Ovary (tissue), 9 donors: ENCODE measurements around the gene CEP57. TPM values are rescaled to one million over a fixed set of nuclear protein-coding genes. Genes with fewer than 3 reads are reported as not detected.

Source experiments
- DNase-seq, 5 donors: peaks; one replicate each; pipeline ENCODE4 v3.0.0-alpha.2; 2019 to 2020
- H3K27ac ChIP-seq, 2 donors: fragments of 200-600 bp; one replicate each; pipeline versions ENCODE4 v1.5.1 to v1.8.0; 2019 to 2022
- H3K27me3 ChIP-seq: fragments of 200-600 bp; one replicate; pipeline ENCODE4 v1.8.0; 2022
- H3K36me3 ChIP-seq: fragments of 200-600 bp; sonication (generic); one replicate; pipeline ENCODE4 v1.5.1; 2019
- H3K4me1 ChIP-seq: one replicate; pipeline ENCODE4 v1.8.1; 2013; ENCODE audit warnings: mild to moderate bottlenecking, moderate library complexity; ENCODE audit not compliant: insufficient read depth
- H3K4me3 ChIP-seq: fragments of 200-600 bp; sonication (generic); one replicate; pipeline ENCODE4 v1.5.1; 2017
- H3K9me3 ChIP-seq, 2 donors: fragments of 200-600 bp in 1 of 2; sonication (generic) in 1 of 2; one replicate each; pipeline versions ENCODE4 v1.5.1 to v1.8.1; 2013 to 2019; ENCODE audit warnings: mild to moderate bottlenecking in 1 of 2, moderate library complexity in 1 of 2
- EP300 ChIP-seq: sonication (generic); formaldehyde crosslinking; IDR thresholded peaks from one replicate; pipeline ENCODE4 v1.6.1; 2017; ENCODE audit warnings: antibody characterized with exemption
- POLR2A ChIP-seq: fragments of 450-650 bp; IDR thresholded peaks from one replicate; pipeline ENCODE4 v1.6.1; 2017; ENCODE audit warnings: antibody characterized with exemption, mild to moderate bottlenecking, moderate library complexity
- WGBS, 3 donors: extraction: QIAGEN DNeasy Blood & Tissue Kit in 1 of 3; methylation state at CpG; one replicate each; pipeline versions ENCODE4 v1.1.5 to v1.1.7; 2013 to 2017; 5-methylcytosine and 5-hydroxymethylcytosine counted together
- intact Hi-C, 4 donors: fragments of 100-400 bp; cut with DNase I; formaldehyde crosslinking; loops; one replicate each; pipeline versions ENCODE4 v1.11.0 to v1.15.1; 2022 to 2023
- polyA plus RNA-seq, 2 donors: library from polyadenylated mRNA; stranded (reverse); fragments of 200-250 nt in 1 of 2; fragments of 350-450 nt in 1 of 2; fragmentation: Illumina TruSeq in 1 of 2; extraction: RNeasy Lipid Tissue Mini Kit (QIAGEN cat#74804) in 1 of 2; gene quantifications; one replicate each; pipeline ENCODE4 v1.2.3, GENCODE V29; 2013 to 2014
- total RNA-seq, 7 donors: library from RNA; depleted of rRNA in 2 of 7; stranded (reverse); fragments of >200 nt in 2 of 7; fragmentation: NEBNext Ultra II Directional in 3 of 7; extraction: Animal tissue kit (Norgen Biotek cat#: 25700) in 3 of 7; gene quantifications; one replicate each; pipeline versions ENCODE4 v1.1.0 to v1.2.4, GENCODE V29; 2016 to 2023
- TF ChIP-seq, protein P1 (sequence below), 3 donors: fragments of 450-650 bp in 2 of 3; fragments of 200-600 bp in 1 of 3; IDR thresholded peaks; one replicate each; pipeline versions ENCODE4 v1.5.1 to v1.8.0; 2016 to 2022; ENCODE audit warnings: antibody characterized with exemption in 3 of 3, mild to moderate bottlenecking in 1 of 3
- donor health status: DM: no; HTN: no; CAD: no; lungs with moderate emphysema.
- donor health status: DM: no; HTN: no; CAD: no.
- donor health status: Bipolar disorder and iron deficiency.
- donor health status: DM: yes; HTN: yes; CAD: no.
- donor health status: DM: no; HTN: no; CAD: no.
- donor health status: DM: yes; HTN: yes; CAD: no.

The CEP57 gene
- total and polyA plus RNA-seq, 9 donors, result 28.8 to 64.7 (median 45.1) TPM

DNA sequence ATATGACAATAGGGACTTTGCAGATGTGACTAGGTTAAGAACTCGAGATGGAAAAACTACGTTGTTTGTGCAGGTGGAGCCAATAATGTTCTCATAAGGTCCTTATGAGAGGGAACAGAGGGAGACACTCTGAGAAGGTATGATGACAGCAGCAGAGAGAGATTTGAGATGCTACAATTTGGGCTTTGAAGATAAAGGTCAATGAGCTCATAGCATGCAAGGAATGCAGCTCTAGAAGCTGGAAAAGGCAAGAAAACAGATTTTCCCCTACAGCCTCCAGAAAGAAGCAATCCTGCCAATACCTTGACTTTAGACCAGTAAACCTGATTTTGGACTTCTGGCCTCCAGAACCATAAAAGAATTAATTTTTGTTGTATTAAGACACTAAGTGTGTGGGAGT is 21.8 kb upstream of the CEP57 start:
- 71 to 73% (median 72%) methylated on average over 2 of the region's 2 CpGs for WGBS, 3 donors
- Histone ChIP-seq H3K4me3 (no peak overlapping the region), H3K36me3 (no peaks in the 10 kb centered on the region), H3K27ac (no peak overlapping the region), H3K9me3 (no peaks in the 10 kb centered on the region), H3K27me3 (no peaks in the 10 kb centered on the region), H3K4me1 (no peaks in the 10 kb centered on the region)
- DNase-seq, result no peak
- TF ChIP-seq, protein P1, sequence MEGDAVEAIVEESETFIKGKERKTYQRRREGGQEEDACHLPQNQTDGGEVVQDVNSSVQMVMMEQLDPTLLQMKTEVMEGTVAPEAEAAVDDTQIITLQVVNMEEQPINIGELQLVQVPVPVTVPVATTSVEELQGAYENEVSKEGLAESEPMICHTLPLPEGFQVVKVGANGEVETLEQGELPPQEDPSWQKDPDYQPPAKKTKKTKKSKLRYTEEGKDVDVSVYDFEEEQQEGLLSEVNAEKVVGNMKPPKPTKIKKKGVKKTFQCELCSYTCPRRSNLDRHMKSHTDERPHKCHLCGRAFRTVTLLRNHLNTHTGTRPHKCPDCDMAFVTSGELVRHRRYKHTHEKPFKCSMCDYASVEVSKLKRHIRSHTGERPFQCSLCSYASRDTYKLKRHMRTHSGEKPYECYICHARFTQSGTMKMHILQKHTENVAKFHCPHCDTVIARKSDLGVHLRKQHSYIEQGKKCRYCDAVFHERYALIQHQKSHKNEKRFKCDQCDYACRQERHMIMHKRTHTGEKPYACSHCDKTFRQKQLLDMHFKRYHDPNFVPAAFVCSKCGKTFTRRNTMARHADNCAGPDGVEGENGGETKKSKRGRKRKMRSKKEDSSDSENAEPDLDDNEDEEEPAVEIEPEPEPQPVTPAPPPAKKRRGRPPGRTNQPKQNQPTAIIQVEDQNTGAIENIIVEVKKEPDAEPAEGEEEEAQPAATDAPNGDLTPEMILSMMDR (IDR thresholded peaks at IDR 0.05), result no peak
- TF ChIP-seq EP300, result no peak
- intact Hi-C loops, result loop anchor here in 2 of 4 donors (10.0 kb wide), 1 partner anchor 694 kb away; no protein-coding TSS in a partner anchor

DNA sequence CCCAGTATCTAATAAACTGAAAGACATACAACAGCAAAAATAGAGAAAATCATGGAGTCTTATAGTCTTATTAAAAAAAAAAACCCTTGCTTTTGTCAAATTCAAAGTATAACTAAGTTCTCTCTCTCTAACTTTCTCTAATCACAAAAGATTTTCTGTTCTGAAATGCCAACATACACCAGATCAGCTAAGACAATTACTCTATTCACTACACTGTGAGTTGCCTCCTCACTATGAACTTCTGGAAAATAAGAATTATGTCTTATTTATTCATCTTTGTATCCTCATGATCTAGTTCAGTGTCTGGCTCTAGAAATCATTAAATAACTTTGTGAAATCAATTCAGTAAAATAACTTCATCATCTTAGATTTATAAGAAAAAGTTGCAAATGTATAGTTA is 13.4 kb upstream of the CEP57 start:
- intact Hi-C loops, result no loop called here
- no peak overlapping the region for H3K4me3 ChIP-seq
- no peaks in the 10 kb centered on the region for H3K36me3 ChIP-seq
- no peaks in the 10 kb centered on the region for H3K9me3 ChIP-seq
- no peaks in the 10 kb centered on the region for H3K27me3 ChIP-seq
- no peak overlapping the region for H3K27ac ChIP-seq
- no peaks in the 10 kb centered on the region for H3K4me1 ChIP-seq
- no peak for DNase-seq
- TF ChIP-seq POLR2A, result no peak
- TF ChIP-seq EP300, result no peak
- TF ChIP-seq, protein P1 (IDR thresholded peaks at IDR 0.05), result no peak

DNA sequence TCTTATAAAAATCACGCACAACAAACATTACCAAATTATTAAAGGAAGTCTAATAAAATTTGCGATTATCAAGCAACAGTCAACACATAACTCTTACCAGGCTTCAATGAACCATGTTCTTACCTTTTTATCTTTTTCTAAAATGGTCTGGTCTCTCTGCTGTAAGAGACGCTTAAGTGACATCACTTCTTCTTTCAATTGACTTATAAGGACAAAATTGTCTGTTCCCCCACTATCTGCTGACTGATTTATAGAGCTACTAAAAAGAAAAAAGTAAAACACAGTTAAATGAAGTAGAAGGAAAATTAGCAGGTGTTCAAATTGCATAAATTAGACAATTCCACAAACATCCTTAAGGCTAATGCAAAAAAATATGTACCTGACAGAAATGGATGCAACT is 11.6 kb upstream of the CEP57 start:
- no peaks in the 10 kb centered on the region for H3K4me1 ChIP-seq
- no peak overlapping the region for H3K27ac ChIP-seq
- H3K36me3 ChIP-seq, result no peaks in the 10 kb centered on the region
- TF ChIP-seq POLR2A (no peak), EP300 (no peak)
- TF ChIP-seq, protein P1 (IDR thresholded peaks at IDR 0.05), result no peak
- no peaks in the 10 kb centered on the region for H3K27me3 ChIP-seq
- H3K4me3 ChIP-seq, result no peak overlapping the region
- intact Hi-C loops, result no loop called here
- no peak for DNase-seq
- H3K9me3 ChIP-seq, result no peaks in the 10 kb centered on the region
- WGBS, 3 donors, result 95 to 99% (median 96%) methylated on average over 3 of the region's 3 CpGs

DNA sequence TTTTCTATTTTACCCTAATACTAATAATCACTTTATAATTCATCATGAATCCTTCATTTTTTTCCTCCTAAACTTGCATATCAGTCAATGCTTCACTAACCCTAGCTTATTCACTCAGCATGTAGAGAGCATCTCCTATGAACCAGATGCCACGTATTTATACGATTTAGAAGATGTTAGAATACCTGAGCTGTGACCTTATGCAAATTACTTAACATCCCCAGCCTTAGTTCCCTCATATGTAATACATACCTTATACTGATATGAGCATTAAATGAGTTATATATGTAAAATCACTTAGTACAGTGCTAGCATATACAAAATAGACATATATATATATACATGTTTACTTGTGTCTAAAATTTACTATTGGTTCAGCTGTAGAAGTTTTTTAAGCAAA is 9.8 kb upstream of the CEP57 start:
- DNase-seq, result no peak
- intact Hi-C loops, result no loop called here
- H3K27ac ChIP-seq, result no peak overlapping the region
- no peaks in the 10 kb centered on the region for H3K9me3 ChIP-seq
- H3K4me1 ChIP-seq, result no peaks in the 10 kb centered on the region
- 86 to 93% (median 87%) methylated on average over 2 of the region's 2 CpGs for WGBS, 3 donors
- H3K27me3 ChIP-seq, result no peaks in the 10 kb centered on the region
- TF ChIP-seq, protein P1 (IDR thresholded peaks at IDR 0.05), result no peak
- TF ChIP-seq EP300, result no peak
- TF ChIP-seq POLR2A, result no peak
- no peak overlapping the region for H3K4me3 ChIP-seq
- H3K36me3 ChIP-seq, result no peaks in the 10 kb centered on the region
